Activated gamma-delta T cell (primary cell): ENCODE data around the gene SLC5A1.
"Not testable (repeated sequence)": the region's sequence is repeated elsewhere in the genome, so short reads cannot be mapped to it uniquely, and the experiment has no call there.

ENCODE experiments used
- DNase-seq: peaks from one replicate; lab custom pipeline; 2025; lab: John Stamatoyannopoulos, UW

SLC5A1 gene

DNA sequence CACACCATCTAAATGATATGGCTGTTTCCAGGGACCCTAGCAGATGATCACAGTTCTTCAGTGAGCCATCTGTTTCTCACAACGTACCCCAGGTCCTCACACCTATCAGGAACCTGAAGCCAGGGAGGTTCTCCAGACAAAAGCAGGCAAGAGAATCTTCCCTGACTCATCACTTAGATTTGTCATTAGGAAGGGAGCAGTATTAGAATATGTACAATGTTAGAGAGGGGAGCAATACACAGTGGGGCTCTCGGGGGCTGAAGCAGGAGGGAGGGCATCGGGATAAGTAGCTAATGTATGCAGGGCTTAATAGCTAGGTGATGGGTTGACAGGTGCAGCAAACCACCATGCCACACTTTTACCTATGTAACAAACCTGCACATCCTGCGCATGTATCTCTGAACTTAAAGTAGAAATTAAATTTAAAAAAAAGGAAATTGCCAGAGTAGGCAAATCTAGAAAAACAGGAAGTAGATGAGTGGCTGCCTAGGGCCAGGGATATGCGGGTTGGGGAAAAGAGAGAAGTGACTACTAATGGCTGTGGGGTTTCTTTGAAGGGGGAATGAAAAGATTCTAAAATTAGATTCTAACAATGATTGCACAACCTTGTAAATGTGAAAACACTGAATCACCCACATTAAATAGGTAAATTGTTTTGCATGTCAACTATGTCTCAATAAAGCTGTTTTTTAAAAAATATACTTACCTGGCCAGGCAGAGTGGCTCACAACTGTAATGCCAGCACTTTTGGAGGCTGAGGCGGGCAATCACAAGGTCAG lies 101.6 kb downstream of the SLC5A1 start:
- DNase-seq, result no peak

DNA sequence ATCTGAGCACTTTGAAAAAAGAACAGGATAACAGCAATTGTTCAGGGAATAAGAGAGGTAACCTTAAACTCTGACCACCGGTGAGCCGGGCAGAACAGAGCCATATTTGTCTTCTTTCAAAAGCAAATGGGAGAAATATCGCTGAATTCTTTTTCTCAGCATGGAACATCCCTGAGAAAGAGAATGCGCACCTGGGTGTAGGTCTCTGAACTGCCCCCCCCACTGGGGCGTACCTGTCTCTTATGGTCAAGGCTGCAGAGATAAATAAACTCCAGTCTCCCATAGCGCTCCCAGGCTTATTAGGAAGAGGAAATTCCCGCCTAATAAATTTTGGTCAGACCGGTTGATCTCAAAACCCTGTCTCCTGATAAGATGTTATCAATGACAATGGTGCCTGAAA lies 104.1 kb downstream of the SLC5A1 start:
- DNase-seq, result not testable (repeated sequence)

DNA sequence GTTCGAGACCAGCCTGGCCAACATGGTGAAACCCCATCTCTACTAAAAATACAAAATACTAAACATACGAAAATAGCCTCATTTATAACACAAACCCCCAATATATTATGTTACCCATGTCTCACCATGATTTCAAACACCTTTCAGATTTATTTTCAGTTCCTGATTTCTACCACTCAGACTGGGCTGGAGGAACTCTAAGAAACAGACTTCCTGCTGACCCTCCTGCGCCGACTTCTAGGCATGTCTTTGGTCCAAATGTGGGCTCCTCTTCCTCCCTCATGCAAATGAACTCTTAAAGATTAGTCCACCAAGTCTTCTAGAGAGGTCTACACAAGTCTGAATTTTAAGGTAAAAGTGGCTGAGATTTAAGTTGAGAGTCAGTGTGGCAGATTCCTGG lies 105.3 kb downstream of the SLC5A1 start:
- not testable (repeated sequence) for DNase-seq

DNA sequence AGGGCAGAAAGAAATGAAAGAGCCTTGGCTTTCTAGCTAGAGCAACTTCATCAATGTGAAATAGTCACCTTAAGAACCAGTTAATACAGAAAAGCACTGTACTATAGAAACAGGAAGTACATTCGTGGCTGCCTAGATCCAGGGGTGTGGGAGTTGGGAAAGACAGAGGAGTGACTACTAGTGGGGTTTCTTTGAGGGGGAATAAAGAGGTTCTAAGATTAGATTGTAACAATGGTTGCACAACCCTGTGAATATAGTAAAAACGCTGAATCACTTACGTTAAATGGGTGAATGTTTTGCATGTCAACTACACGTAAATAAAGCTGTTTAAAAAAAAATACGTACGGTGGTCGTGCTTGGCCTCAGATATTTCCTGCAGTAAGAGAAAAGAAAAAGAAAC lies 107.6 kb downstream of the SLC5A1 start:
- DNase-seq, result not testable (repeated sequence)

DNA sequence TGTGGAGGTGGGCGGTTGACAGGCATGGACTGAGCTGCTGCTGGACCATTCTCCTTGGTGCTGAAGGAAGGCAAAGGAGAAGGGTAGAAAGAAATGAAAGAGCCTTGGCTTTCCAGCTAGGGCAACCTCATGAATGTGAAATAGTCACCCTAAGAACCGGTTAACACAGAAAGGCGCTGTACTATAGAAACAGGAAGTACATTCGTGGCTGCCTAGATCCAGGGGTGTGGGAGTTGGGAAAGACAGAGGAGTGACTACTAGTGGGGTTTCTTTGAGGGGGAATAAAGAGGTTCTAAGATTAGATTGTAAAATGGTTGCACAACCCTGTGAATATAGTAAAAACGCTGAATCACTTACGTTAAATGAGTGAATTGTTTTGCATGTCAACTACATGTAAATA lies 108.6 kb downstream of the SLC5A1 start:
- DNase-seq, result not testable (repeated sequence)

DNA sequence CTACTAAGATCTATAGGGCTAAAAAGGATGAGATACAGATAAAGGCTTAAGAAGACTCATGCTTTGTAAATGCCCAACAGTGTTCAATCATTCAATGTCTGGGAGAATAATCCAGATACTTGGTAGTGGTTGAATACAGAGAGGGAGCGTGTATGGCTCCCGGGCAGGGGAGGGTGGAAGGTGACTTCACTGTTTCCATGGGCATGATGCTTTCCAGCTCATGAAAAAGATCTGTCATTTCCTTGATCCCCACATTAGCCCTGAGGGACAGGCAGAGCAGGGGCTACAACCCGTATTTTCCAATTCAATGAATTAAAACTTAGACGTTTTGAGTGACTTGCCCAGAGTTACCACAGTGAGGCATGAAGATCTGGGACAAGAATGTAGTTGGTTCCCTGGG lies 111.7 kb downstream of the SLC5A1 start:
- DNase-seq, result not testable (repeated sequence)

DNA sequence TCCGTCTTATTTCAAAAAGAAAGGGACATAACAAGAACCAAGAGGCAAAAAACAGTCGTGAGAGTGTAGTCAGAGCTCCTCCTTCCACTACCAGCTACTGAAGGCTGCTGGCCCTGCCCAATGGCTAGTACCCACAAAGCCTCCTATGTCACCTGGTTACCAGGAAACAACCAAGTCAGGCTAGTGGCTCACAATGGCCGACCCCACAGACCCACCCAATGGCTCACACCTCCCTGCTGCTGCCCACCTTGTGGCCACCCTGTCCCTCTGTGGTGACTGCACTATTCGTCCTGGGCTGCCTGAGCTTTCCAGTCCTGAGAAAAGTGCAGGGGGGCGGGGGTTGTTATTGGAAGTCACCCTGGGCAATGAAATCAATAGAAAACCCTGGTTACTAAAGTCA lies 114.6 kb downstream of the SLC5A1 start:
- not testable (repeated sequence) for DNase-seq

DNA sequence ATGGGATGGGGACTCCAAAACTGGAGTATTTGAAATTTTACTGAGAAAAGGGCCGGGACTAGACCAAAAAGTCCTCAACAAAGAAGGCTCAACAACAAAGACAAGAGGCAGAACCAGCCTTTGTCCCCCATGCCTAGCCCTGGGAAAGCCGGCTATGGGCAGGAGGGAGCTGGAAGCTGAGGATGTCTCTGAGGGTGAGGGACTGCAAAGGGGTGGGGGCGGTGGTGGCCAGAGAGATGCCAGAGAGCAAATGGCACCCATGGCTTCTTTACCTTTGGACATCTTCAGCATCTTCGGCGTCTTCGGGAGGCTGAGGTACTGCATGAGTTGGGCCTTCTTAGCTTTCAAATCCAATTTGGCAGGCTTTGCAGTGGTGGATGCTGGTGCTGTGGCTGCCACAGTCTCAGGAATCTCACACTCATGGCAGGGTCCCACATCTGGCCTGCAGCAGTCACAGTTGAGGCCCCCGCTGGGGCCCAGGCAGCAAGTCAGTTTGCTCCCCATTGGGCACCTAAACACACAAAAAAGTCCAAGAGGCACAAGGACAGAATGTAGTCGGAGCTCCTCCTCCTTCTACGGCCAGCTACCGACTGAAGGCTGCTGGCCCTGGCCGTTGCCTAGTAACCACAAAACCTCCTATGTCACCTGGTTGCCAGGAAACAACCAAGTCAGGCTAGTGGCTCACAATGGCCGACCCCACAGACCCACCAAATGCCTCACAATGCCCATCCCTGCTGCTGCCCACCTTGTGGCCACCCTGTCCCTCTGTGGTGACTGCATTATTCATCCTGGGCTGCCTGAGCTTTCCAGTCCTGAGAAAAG lies 115.9 kb downstream of the SLC5A1 start, which contains the start of gene C22orf42:
Gene C22orf42, minus strand, starts transcription at position 592 of the 822 bp plus-strand sequence. Its CDS starts 88 bp downstream, at position 504.
- DNase-seq, result no peak

DNA sequence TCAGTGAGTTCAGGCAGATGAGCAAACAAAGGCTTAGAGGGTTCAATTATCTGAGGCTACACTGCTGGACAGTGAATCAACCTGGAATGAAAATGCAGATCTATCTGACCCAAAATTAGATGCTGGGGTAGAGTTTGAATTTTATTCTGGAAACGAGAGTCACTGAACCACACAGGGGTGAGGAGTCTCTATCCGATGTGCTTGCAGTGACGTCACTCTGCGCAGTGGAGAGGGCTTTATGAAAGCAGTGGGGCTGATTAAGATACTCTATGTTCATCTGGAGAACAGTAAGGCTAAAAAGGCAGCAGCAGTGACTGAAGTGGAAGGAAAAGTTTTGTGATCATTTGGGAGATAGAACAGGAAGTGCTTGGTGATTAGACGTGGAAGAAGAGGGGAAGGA lies 117.3 kb downstream of the SLC5A1 start:
- DNase-seq, result not testable (repeated sequence)
